ENCODE measurements around the gene HNF1A. TPM values are rescaled to one million over a fixed set of nuclear protein-coding genes. Genes with fewer than 3 reads are reported as not detected.

The HNF1A gene
- total and polyA plus RNA-seq, 9 of the 15 experiments (the other 6 are each of a cell fraction or from before 2014, with no cell fraction given), result not detected

- TF ChIP-seq, protein P1, sequence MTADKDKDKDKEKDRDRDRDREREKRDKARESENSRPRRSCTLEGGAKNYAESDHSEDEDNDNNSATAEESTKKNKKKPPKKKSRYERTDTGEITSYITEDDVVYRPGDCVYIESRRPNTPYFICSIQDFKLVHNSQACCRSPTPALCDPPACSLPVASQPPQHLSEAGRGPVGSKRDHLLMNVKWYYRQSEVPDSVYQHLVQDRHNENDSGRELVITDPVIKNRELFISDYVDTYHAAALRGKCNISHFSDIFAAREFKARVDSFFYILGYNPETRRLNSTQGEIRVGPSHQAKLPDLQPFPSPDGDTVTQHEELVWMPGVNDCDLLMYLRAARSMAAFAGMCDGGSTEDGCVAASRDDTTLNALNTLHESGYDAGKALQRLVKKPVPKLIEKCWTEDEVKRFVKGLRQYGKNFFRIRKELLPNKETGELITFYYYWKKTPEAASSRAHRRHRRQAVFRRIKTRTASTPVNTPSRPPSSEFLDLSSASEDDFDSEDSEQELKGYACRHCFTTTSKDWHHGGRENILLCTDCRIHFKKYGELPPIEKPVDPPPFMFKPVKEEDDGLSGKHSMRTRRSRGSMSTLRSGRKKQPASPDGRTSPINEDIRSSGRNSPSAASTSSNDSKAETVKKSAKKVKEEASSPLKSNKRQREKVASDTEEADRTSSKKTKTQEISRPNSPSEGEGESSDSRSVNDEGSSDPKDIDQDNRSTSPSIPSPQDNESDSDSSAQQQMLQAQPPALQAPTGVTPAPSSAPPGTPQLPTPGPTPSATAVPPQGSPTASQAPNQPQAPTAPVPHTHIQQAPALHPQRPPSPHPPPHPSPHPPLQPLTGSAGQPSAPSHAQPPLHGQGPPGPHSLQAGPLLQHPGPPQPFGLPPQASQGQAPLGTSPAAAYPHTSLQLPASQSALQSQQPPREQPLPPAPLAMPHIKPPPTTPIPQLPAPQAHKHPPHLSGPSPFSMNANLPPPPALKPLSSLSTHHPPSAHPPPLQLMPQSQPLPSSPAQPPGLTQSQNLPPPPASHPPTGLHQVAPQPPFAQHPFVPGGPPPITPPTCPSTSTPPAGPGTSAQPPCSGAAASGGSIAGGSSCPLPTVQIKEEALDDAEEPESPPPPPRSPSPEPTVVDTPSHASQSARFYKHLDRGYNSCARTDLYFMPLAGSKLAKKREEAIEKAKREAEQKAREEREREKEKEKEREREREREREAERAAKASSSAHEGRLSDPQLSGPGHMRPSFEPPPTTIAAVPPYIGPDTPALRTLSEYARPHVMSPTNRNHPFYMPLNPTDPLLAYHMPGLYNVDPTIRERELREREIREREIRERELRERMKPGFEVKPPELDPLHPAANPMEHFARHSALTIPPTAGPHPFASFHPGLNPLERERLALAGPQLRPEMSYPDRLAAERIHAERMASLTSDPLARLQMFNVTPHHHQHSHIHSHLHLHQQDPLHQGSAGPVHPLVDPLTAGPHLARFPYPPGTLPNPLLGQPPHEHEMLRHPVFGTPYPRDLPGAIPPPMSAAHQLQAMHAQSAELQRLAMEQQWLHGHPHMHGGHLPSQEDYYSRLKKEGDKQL (CRISPR knock-in tag; IDR thresholded peaks at IDR 0.05; ENCODE audit: borderline replicate concordance), result no peak
- TF ChIP-seq MAFG (tag; conservative IDR thresholded peaks at IDR 0.05), result no peak
- no peak for TF ChIP-seq TARDBP (IDR thresholded peaks at IDR 0.05)
- TF ChIP-seq BACH1 (tag; IDR thresholded peaks at IDR 0.05), result no peak
- TF ChIP-seq U2AF2 (optimal IDR thresholded peaks at IDR 0.05; ENCODE audit: low read depth, low read length), result no peak
- TF ChIP-seq RAD21 (CRISPR knock-in tag; conservative IDR thresholded peaks at IDR 0.05 in 1 of 2, IDR thresholded peaks at IDR 0.05 in 1 of 2), result peak; percentile 58 to 81
- no peak for TF ChIP-seq CREB5 (CRISPR knock-in tag; IDR thresholded peaks at IDR 0.05)
- TF ChIP-seq, protein P2, sequence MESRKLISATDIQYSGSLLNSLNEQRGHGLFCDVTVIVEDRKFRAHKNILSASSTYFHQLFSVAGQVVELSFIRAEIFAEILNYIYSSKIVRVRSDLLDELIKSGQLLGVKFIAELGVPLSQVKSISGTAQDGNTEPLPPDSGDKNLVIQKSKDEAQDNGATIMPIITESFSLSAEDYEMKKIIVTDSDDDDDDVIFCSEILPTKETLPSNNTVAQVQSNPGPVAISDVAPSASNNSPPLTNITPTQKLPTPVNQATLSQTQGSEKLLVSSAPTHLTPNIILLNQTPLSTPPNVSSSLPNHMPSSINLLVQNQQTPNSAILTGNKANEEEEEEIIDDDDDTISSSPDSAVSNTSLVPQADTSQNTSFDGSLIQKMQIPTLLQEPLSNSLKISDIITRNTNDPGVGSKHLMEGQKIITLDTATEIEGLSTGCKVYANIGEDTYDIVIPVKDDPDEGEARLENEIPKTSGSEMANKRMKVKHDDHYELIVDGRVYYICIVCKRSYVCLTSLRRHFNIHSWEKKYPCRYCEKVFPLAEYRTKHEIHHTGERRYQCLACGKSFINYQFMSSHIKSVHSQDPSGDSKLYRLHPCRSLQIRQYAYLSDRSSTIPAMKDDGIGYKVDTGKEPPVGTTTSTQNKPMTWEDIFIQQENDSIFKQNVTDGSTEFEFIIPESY (CRISPR knock-in tag; IDR thresholded peaks at IDR 0.05), result peak; percentile 42; the same call in 1 of the 2 replicates
- no peak for TF ChIP-seq ATF3 (IDR thresholded peaks at IDR 0.05)
- no peak for TF ChIP-seq ATF3 (CRISPR knock-in tag; conservative IDR thresholded peaks at IDR 0.05)
- no peak for TF ChIP-seq ELF1 (tag; IDR thresholded peaks at IDR 0.05)
- no peak for TF ChIP-seq GABPA (tag; conservative IDR thresholded peaks at IDR 0.05; ENCODE audit: low read depth)
- no peak for TF ChIP-seq ZNF830 (CRISPR knock-in tag; IDR thresholded peaks at IDR 0.05)
- TF ChIP-seq ARID3B (CRISPR knock-in tag; IDR thresholded peaks at IDR 0.05; ENCODE audit: borderline replicate concordance), result no peak
- no peak for TF ChIP-seq ESRRB (CRISPR knock-in tag; IDR thresholded peaks at IDR 0.05; ENCODE audit: borderline replicate concordance)
- no peak for TF ChIP-seq ZBTB1 (CRISPR knock-in tag; IDR thresholded peaks at IDR 0.05; ENCODE audit: borderline replicate concordance, low read depth)
Observed at GRCh38 chr12:121005346-121005815, 27.0 kb downstream of the HNF1A start (continued).

All from K562 (cell line).